ENCODE data around the gene RFESD. TPM values are rescaled to one million over a fixed set of nuclear protein-coding genes. Genes with fewer than 3 reads are reported as not detected.

RFESD gene
- total and polyA plus RNA-seq, 2 donors (not counting 1 experiment from before 2014, with no cell fraction given), result 1.5 to 1.9 TPM

DNA sequence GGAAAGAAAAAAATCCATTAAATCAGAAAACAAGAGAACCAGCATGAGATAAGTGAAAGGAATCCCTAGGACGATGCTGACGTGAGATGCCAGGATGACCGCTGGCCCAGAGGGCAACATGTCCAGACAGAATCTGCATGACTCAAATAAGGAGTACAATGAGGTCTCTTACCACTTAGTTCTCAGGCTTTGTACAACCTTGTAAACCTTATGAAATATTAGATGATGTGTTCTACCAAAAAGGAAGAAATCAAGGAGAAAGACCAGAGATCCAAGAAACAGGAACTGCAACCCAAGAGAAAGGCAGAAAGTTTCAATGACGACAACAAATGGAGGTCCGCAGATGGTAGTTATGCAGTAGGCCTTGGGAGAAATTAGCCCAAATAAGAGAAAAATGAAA is 29.5 kb upstream of the RFESD start:
- 83% methylated on average over 2 of the region's 5 CpGs for WGBS (ENCODE audit: insufficient coverage)
- intact Hi-C loops (cut with micrococcal nuclease), result no loop called here
- no peak for ATAC-seq (ENCODE audit: low read depth)
- Histone ChIP-seq H3K27me3 (replicated peaks in 1 of 4; ENCODE audit: control extremely low read depth in 1 of 4, control insufficient read depth in 3 of 4, insufficient read depth in 4 of 4, low read length in 3 of 4) (peaks cover 0 to 7% (median 0%) of the 10 kb centered on the region in 4 experiments), H3K9ac (ENCODE audit: low read length) (no peak overlapping the region), H3K79me2 (ENCODE audit: control insufficient read depth, insufficient read depth, low read length) (no peaks in the 10 kb centered on the region), H3K4me3 (ENCODE audit: control extremely low read depth in 1 of 5, extremely low read depth in 1 of 5, insufficient read depth in 1 of 5, low read depth in 2 of 5, low read length in 4 of 5) (no peak overlapping the region), H3K27ac (ENCODE audit: low read length in 2 of 2) (no peak overlapping the region), H2AFZ (ENCODE audit: insufficient read depth, low read depth, low read length, poor library complexity, severe bottlenecking) (no peak overlapping the region), H4K20me1 (ENCODE audit: control insufficient read depth, insufficient read depth, low read length, poor library complexity, severe bottlenecking) (no peaks in the 10 kb centered on the region), H3K36me3 (replicated peaks in 1 of 2; ENCODE audit: control extremely low read depth in 1 of 2, control insufficient read depth in 1 of 2, extremely low read depth in 1 of 2, insufficient read depth in 2 of 2, low read length in 1 of 2) (no peaks in the 10 kb centered on the region), H3K4me2 (replicated peaks; ENCODE audit: low read depth, low read length, poor library complexity, severe bottlenecking) (no peak overlapping the region), H3K4me1 (ENCODE audit: control insufficient read depth in 2 of 2, insufficient read depth in 2 of 2, low read length in 2 of 2) (peaks cover 15 to 20% of the 10 kb centered on the region in 2 donors), H3K9me3 (ENCODE audit: control extremely low read depth in 1 of 3, control insufficient read depth in 2 of 3, insufficient read depth in 1 of 3, low read length in 2 of 3) (peaks cover 0 to 8% (median 6%) of the 10 kb centered on the region in 3 donors)
- Mint-ChIP-seq H3K27me3 (no peaks in the 10 kb centered on the region), H3K4me1 (peaks cover 17% of the 10 kb centered on the region), H3K27ac (no peak overlapping the region), H3K4me3 (no peak overlapping the region), H3K9me3 (ENCODE audit: insufficient read depth) (peaks cover 3% of the 10 kb centered on the region)
- TF ChIP-seq CTCF (IDR thresholded peaks at IDR 0.05) (no peak), EZH2 (IDR thresholded peaks at IDR 0.05; ENCODE audit: borderline replicate concordance, insufficient read depth, low read depth, low read length, poor library complexity, severe bottlenecking) (no peak)
- no peak for DNase-seq
- POLR2A ChIA-PET, result no interaction called here
- CTCF ChIA-PET, result no interaction called here

DNA sequence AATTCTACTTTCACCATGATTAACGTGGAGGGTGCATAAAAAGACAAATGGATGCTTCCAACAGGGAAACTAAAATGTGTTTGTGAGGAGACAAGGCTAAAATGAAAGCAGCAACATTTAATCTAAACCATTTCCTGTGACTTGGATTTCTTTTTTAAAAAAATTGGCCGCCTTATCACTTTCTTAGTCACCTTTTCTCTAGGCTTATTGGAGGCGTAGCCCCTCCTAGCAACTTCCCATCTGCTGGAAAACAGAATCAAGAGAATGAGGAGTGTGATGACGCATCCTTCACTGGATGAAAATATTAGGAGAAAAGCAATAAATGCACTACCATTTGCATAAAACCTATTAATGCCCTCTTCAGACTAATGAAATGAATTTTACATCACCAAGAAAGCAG is 27.5 kb upstream of the RFESD start:
- Histone ChIP-seq H3K9ac (ENCODE audit: low read length) (no peak overlapping the region), H3K4me2 (replicated peaks; ENCODE audit: low read depth, low read length, poor library complexity, severe bottlenecking) (peak overlapping the region; percentile 100), H3K4me1 (ENCODE audit: control insufficient read depth in 2 of 2, insufficient read depth in 2 of 2, low read length in 2 of 2) (peaks cover 23 to 26% of the 10 kb centered on the region in 2 donors), H3K79me2 (ENCODE audit: control insufficient read depth, insufficient read depth, low read length) (no peaks in the 10 kb centered on the region), H3K27ac (ENCODE audit: low read length in 2 of 2) (no peak overlapping the region), H2AFZ (ENCODE audit: insufficient read depth, low read depth, low read length, poor library complexity, severe bottlenecking) (no peak overlapping the region), H3K36me3 (replicated peaks in 1 of 2; ENCODE audit: control extremely low read depth in 1 of 2, control insufficient read depth in 1 of 2, extremely low read depth in 1 of 2, insufficient read depth in 2 of 2, low read length in 1 of 2) (no peaks in the 10 kb centered on the region), H3K27me3 (replicated peaks in 1 of 4; ENCODE audit: control extremely low read depth in 1 of 4, control insufficient read depth in 3 of 4, insufficient read depth in 4 of 4, low read length in 3 of 4) (peaks cover 0 to 7% (median 0%) of the 10 kb centered on the region in 4 experiments), H3K9me3 (ENCODE audit: control extremely low read depth in 1 of 3, control insufficient read depth in 2 of 3, insufficient read depth in 1 of 3, low read length in 2 of 3) (no peaks in the 10 kb centered on the region), H3K4me3 (ENCODE audit: control extremely low read depth in 1 of 5, extremely low read depth in 1 of 5, insufficient read depth in 1 of 5, low read depth in 2 of 5, low read length in 4 of 5) (no peak overlapping the region), H4K20me1 (ENCODE audit: control insufficient read depth, insufficient read depth, low read length, poor library complexity, severe bottlenecking) (no peaks in the 10 kb centered on the region)
- whole genome bisulfite sequencing (ENCODE audit: insufficient coverage), result no CpG with 5 or more reads among the region's 4 CpGs
- ChIA-PET POLR2A (no interaction called here), CTCF (interaction anchor here (1.2 kb wide), 1 partner anchor 9 kb away, joined by 3 read pairs; no protein-coding TSS in a partner anchor)
- TF ChIP-seq EZH2 (IDR thresholded peaks at IDR 0.05; ENCODE audit: borderline replicate concordance, insufficient read depth, low read depth, low read length, poor library complexity, severe bottlenecking), result no peak
- Mint-ChIP-seq H3K9me3 (ENCODE audit: insufficient read depth) (no peaks in the 10 kb centered on the region), H3K4me1 (peaks cover 26% of the 10 kb centered on the region), H3K4me3 (peak overlapping the region; percentile 88), H3K27me3 (no peaks in the 10 kb centered on the region), H3K27ac (peak overlapping the region; percentile 74)
- no peak for ATAC-seq (ENCODE audit: low read depth)
- intact Hi-C loops (cut with micrococcal nuclease), result no loop called here
- DNase-seq, result no peak
